H9 (cell line): ENCODE measurements around the gene MRPS17. TPM values are rescaled to one million over a fixed set of nuclear protein-coding genes. Genes with fewer than 3 reads are reported as not detected.

Experiments used
- DNase-seq: peaks from one replicate; pipeline ENCODE4 v3.0.0-alpha.2; 2017
- H2AFZ ChIP-seq: one replicate; pipeline ENCODE4 v1.6.1; 2013; ENCODE audit warnings: mild to moderate bottlenecking, low read length, control low read depth, moderate library complexity
- H2AK5ac ChIP-seq: 2 replicates; pipeline ENCODE4 v1.6.1; 2013; ENCODE audit warnings: low read length, control low read depth, mixed read lengths; ENCODE audit not compliant: insufficient read length
- H2BK120ac ChIP-seq: one replicate; pipeline ENCODE4 v1.6.1; 2013; ENCODE audit warnings: low read depth, mild to moderate bottlenecking, low read length, control low read depth, inconsistent platforms; ENCODE audit not compliant: poor library complexity, severe bottlenecking
- H2BK12ac ChIP-seq: 2 replicates; pipeline ENCODE4 v1.6.1; 2013; ENCODE audit warnings: low read length, control low read depth, mixed read lengths, low read depth; ENCODE audit not compliant: insufficient read length
- H2BK15ac ChIP-seq: 2 replicates; pipeline ENCODE4 v1.6.1; 2013; ENCODE audit warnings: low read depth, low read length, control low read depth
- H2BK20ac ChIP-seq: one replicate; pipeline ENCODE4 v1.6.1; 2013; ENCODE audit warnings: low read depth, mild to moderate bottlenecking, low read length, control low read depth, inconsistent platforms; ENCODE audit not compliant: poor library complexity, severe bottlenecking
- H2BK5ac ChIP-seq: 2 replicates; pipeline ENCODE4 v1.6.1; 2013; ENCODE audit warnings: low read length, control low read depth, mixed read lengths; ENCODE audit not compliant: insufficient read length
- H3K14ac ChIP-seq: 2 replicates; pipeline ENCODE4 v1.6.1; 2013; ENCODE audit warnings: low read length, control low read depth; ENCODE audit not compliant: insufficient read depth
- H3K18ac ChIP-seq: 2 replicates; pipeline ENCODE4 v1.6.1; 2013; ENCODE audit warnings: low read depth, mild to moderate bottlenecking, mixed read lengths, low read length, control low read depth; ENCODE audit not compliant: insufficient read length
- H3K23ac ChIP-seq: 2 replicates; pipeline ENCODE4 v1.6.1; 2013; ENCODE audit warnings: low read length, control low read depth, mixed read lengths, low read depth; ENCODE audit not compliant: insufficient read length
- H3K23me2 ChIP-seq: 2 replicates; pipeline ENCODE4 v1.6.1; 2013; ENCODE audit warnings: low read depth, mild to moderate bottlenecking, mixed read lengths, low read length, control low read depth; ENCODE audit not compliant: insufficient read length, poor library complexity, severe bottlenecking
- H3K27ac ChIP-seq: 2 replicates; pipeline ENCODE4 v1.5.1; 2013; ENCODE audit warnings: low read length, control low read depth, mixed read lengths, low read depth; ENCODE audit not compliant: insufficient read length
- H3K27me3 ChIP-seq: 2 replicates; pipeline ENCODE4 v1.6.1; 2013; ENCODE audit warnings: low read length, control low read depth, inconsistent platforms; ENCODE audit not compliant: insufficient read depth
- H3K4ac ChIP-seq: 2 replicates; pipeline ENCODE4 v1.6.1; 2013; ENCODE audit warnings: low read depth, mild to moderate bottlenecking, control low read depth, inconsistent platforms, low read length, moderate library complexity
- H3K4me1 ChIP-seq: 2 replicates; pipeline ENCODE4 v1.6.1; 2013; ENCODE audit warnings: low read length, control low read depth, inconsistent platforms; ENCODE audit not compliant: insufficient read depth
- H3K4me2 ChIP-seq: 2 replicates; pipeline ENCODE4 v1.6.1; 2013; ENCODE audit warnings: low read length, control low read depth, mixed read lengths; ENCODE audit not compliant: insufficient read length, insufficient read depth
- H3K56ac ChIP-seq: 2 replicates; pipeline ENCODE4 v1.6.1; 2013; ENCODE audit warnings: low read depth, mild to moderate bottlenecking, mixed read lengths, low read length, control low read depth; ENCODE audit not compliant: insufficient read length
- H3K79me1 ChIP-seq: 2 replicates; pipeline ENCODE4 v1.6.1; 2013; ENCODE audit warnings: low read depth, mild to moderate bottlenecking, moderate library complexity, low read length, control low read depth, inconsistent platforms; ENCODE audit not compliant: insufficient read depth, poor library complexity, severe bottlenecking
- H3K79me2 ChIP-seq: 2 replicates; pipeline ENCODE4 v1.6.1; 2013; ENCODE audit warnings: low read length, control low read depth, inconsistent platforms; ENCODE audit not compliant: insufficient read depth
- H3K9ac ChIP-seq: 2 replicates; pipeline ENCODE4 v1.6.1; 2013; ENCODE audit warnings: low read length, control low read depth, mixed read lengths; ENCODE audit not compliant: insufficient read length; ENCODE audit errors: extremely low read depth
- H3K9me3 ChIP-seq: one replicate; pipeline ENCODE4 v1.6.1; 2013; ENCODE audit warnings: low read depth, low read length, inconsistent platforms; ENCODE audit not compliant: control insufficient read depth
- H3T11ph ChIP-seq: one replicate; pipeline ENCODE4 v1.6.1; 2013; ENCODE audit warnings: mild to moderate bottlenecking, low read length, control low read depth, inconsistent platforms
- H4K20me1 ChIP-seq: one replicate; pipeline ENCODE4 v1.6.1; 2013; ENCODE audit not compliant: control insufficient read depth, insufficient read length, insufficient read depth
- H4K5ac ChIP-seq: 2 replicates; pipeline ENCODE4 v1.6.1; 2013; ENCODE audit warnings: low read depth, mild to moderate bottlenecking, mixed read lengths, low read length, control low read depth; ENCODE audit not compliant: insufficient read length
- H4K8ac ChIP-seq: replicated peaks from 2 replicates; pipeline ENCODE4 v1.6.1; 2013; ENCODE audit warnings: low read length, control low read depth, mixed read lengths, low read depth; ENCODE audit not compliant: insufficient read length
- H4K91ac ChIP-seq: 2 replicates; pipeline ENCODE4 v1.6.1; 2013; ENCODE audit warnings: low read depth, mild to moderate bottlenecking, moderate library complexity, mixed read lengths, low read length, control low read depth; ENCODE audit not compliant: insufficient read length
- H3K27ac Mint-ChIP-seq, 3 experiments: 2 replicates in 2 of 3; 3 replicates in 1 of 3; pipeline ENCODE4 v1.8.0; 2020 to 2021; ENCODE audit warnings: mixed read lengths in 3 of 3, mild to moderate bottlenecking in 1 of 3, moderate library complexity in 1 of 3
- H3K27me3 Mint-ChIP-seq: 2 replicates; pipeline ENCODE4 v1.8.0; 2021; ENCODE audit warnings: low read depth, mild to moderate bottlenecking, moderate library complexity, mixed read lengths
- H3K36me3 Mint-ChIP-seq, 3 experiments: 2 replicates in 2 of 3; 3 replicates in 1 of 3; pipeline ENCODE4 v1.8.0; 2020 to 2021; ENCODE audit warnings: low read depth in 3 of 3, mixed read lengths in 3 of 3; ENCODE audit not compliant: insufficient read depth in 1 of 3
- H3K4me1 Mint-ChIP-seq, 2 experiments: 2 replicates each; pipeline ENCODE4 v1.8.0; 2020; ENCODE audit warnings: mixed read lengths in 2 of 2
- H3K4me3 Mint-ChIP-seq, 2 experiments: 2 replicates in 1 of 2; 3 replicates in 1 of 2; pipeline ENCODE4 v1.8.0; 2020 to 2021; ENCODE audit warnings: mild to moderate bottlenecking in 2 of 2, mixed read lengths in 2 of 2, moderate library complexity in 1 of 2
- H3K9me3 Mint-ChIP-seq, 2 experiments: 2 replicates in 1 of 2; 3 replicates in 1 of 2; pipeline ENCODE4 v1.8.0; 2020; ENCODE audit warnings: mild to moderate bottlenecking in 2 of 2, mixed read lengths in 2 of 2, moderate library complexity in 1 of 2
- CTCF ChIP-seq: fragments of 200-600 bp; sonication (generic); conservative IDR thresholded peaks from 3 replicates; pipeline ENCODE4 v1.8.0; 2021; ENCODE audit warnings: antibody characterized with exemption, mild to moderate bottlenecking
- WGBS: extraction: QIAGEN DNeasy Blood & Tissue Kit; methylation state at CpG from one replicate; pipeline ENCODE4 v1.1.7; 2013; ENCODE audit warnings: missing lambda C conversion rate, low lambda C conversion rate, mixed read lengths; ENCODE audit not compliant: insufficient read length; ENCODE audit errors: extremely low coverage; 5-methylcytosine and 5-hydroxymethylcytosine counted together
- total RNA-seq: library from RNA; stranded (reverse); gene quantifications from 2 replicates; pipeline ENCODE4 v1.2.1, GENCODE V29; 2021

MRPS17 gene
- total RNA-seq, 1 experiment from 2014 or later = 28.0 TPM

GRCh38 chr7:55964261-55965099 lies 12.8 kb downstream of the MRPS17 start, which contains the start of gene NIPSNAP2:
Gene NIPSNAP2 (plus strand): TSS chr7:55964585. CDS start chr7:55964610, 25 bp downstream.
- Histone ChIP-seq H3K27me3 (peaks cover 3% of the 10 kb centered on the region; the same call in 1 of the 2 replicates), H3K4me1 (no peaks in the 10 kb centered on the region), H3K23ac (no peak within 1 kb of the TSS), H4K8ac (no peak within 1 kb of the TSS), H3K14ac (peak within 1 kb of the TSS; percentile 78), H2BK20ac (no peak within 1 kb of the TSS), H2BK15ac (no peak within 1 kb of the TSS), H3T11ph (no peak within 1 kb of the TSS), H4K91ac (no peak within 1 kb of the TSS), H3K56ac (no peak within 1 kb of the TSS), H3K23me2 (no peaks in the 10 kb centered on the region), H3K79me1 (no peaks in the 10 kb centered on the region), H3K27ac (peak within 1 kb of the TSS; percentile 53), H3K9ac (peak within 1 kb of the TSS; percentile 91), H2BK120ac (no peak within 1 kb of the TSS), H4K20me1 (no peaks in the 10 kb centered on the region), H3K4ac (no peak within 1 kb of the TSS), H3K9me3 (no peaks in the 10 kb centered on the region), H3K4me2 (peak within 1 kb of the TSS; percentile 85), H2BK5ac (no peak within 1 kb of the TSS), H3K79me2 (no peaks in the 10 kb centered on the region; the same call in 1 of the 2 replicates), H2BK12ac (no peak within 1 kb of the TSS), H4K5ac (no peak within 1 kb of the TSS), H2AFZ (no peak within 1 kb of the TSS), H3K18ac (peak within 1 kb of the TSS; percentile 83), H2AK5ac (no peak within 1 kb of the TSS)
- Mint-ChIP-seq H3K9me3 (peaks cover 0 to 3% of the 10 kb centered on the region in 2 experiments; a peak in 1 of 5 replicates), H3K27ac (peak within 1 kb of the TSS; percentile 31 to 95 (median 70); a peak in 3 of 7 replicates), H3K27me3 (peaks cover 30% of the 10 kb centered on the region), H3K36me3 (peaks cover 2 to 17% (median 12%) of the 10 kb centered on the region in 3 experiments; a peak in 5 of 7 replicates), H3K4me1 (peaks cover 9% of the 10 kb centered on the region in 2 experiments), H3K4me3 (peak within 1 kb of the TSS; percentile 87 to 91)
- TF ChIP-seq CTCF = peak; percentile 55; the same call in 2 of the 3 replicates
- WGBS = no CpG with 5 or more reads among the region's 105 CpGs
- DNase-seq = peak; percentile 72
